HG03039 (cell line): Measurements from ENCODE around the gene CCSER1.
"Not testable (repeated sequence)": the region's sequence is repeated elsewhere in the genome, so short reads cannot be mapped to it uniquely, and the experiment has no call there.

Experiments used
- ATAC-seq: cut with Tn5 transposase; IDR thresholded peaks from one replicate; pipeline ENCODE4 v1.9.1; 2021; ENCODE audit warnings: mild to moderate bottlenecking, moderate library complexity; ENCODE audit not compliant: unreplicated experiment

CCSER1 gene

GRCh38 chr4:90281541-90282355, 154.6 kb downstream of the CCSER1 start:
- ATAC-seq, result no peak

DNA sequence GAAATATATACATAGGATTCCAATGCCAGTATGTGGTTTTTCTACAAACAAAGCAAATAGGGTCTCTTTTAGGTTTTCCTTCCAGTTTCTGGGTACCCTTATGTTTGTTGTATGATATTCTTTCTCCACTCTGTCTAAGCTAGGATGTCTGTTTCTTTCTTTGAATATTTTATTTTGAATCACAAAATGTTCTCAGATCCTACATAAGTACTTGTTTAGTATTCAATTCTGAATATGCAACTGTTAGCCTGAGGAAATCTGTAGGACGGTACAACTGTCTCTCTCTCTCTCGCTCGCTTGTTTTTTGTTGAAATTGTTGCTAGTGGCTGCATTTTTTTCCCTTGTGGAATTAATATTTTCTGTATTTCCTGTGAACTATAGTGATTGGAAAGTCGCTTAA, 163.2 kb downstream of the CCSER1 start:
- no peak for ATAC-seq

DNA sequence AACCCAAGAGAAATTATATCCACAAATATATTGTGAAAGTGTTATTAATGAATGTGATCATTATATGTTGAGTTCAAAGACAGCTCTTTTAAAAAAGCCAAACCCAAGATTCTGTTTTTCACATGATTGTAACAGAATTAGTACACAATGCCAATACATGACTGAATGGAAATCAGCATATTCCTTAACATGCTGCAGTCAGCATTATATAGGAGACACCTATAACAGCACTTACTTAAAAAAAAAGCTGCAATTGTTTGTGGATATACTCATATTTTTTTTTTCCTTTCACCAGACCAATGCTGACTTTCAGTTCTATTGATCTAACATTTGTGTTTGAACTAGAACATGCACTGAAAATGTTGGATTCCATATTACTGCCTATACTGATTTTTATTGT, 165.2 kb downstream of the CCSER1 start:
- ATAC-seq, result no peak

DNA sequence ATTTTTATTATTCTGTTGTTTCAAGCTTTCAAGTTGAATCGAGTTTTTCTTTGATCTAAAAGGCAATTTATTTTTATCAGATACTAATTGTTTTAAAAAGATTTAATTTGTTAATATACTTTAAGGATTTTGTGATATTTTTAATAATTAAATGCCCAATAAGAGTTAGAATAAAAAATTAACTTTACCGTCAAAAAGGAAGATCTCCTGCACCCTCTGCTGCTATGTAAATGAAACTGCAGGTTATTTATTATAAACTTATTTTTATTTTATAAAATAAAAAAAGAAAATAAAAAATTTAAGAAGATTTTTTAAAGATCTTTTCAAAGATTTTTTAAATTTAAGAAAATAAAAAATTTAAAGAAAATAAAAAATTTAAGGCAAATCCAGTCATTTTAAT, 166.1 kb downstream of the CCSER1 start:
- ATAC-seq, result no peak

DNA sequence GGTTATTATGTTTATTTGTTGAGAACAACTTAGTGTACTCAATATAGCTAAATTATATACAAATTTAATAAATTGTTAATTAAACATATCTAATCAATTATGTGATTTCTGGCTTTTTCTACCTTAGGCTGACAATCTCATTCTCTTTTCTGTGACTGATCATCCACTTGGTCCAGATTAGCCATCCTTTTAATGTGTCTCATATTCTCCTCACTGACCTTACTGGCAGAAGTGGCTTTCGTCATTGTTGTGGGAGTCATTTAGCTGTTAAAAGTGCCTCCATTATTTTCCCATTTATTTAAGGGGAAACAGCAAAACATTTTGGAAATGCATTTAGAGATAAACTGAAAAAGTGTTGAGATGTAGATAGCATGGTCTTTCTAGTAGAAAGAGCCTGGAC, 172.2 kb downstream of the CCSER1 start:
- ATAC-seq, result no peak

DNA sequence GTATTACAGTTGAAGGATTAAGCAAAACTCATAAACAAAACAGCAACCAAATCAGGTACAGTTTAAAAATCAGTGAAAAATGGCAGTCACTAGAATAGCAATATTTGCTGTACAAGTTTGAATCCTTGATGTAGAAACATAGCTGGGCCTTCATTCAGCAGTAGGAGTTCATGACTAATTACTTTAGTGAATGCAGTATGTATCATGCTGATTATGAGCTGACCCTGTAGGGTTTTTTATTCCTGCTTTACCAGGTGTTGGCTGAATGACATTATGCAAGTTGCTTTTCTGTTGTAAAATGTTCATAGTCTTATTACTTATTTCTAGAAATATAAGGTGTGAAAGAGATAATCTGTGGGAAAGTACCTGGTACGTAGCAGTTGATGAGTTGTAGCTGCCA, 179.6 kb downstream of the CCSER1 start:
- ATAC-seq, result no peak

GRCh38 chr4:90317140-90317539, 189.9 kb downstream of the CCSER1 start:
- ATAC-seq, result not testable (repeated sequence)

DNA sequence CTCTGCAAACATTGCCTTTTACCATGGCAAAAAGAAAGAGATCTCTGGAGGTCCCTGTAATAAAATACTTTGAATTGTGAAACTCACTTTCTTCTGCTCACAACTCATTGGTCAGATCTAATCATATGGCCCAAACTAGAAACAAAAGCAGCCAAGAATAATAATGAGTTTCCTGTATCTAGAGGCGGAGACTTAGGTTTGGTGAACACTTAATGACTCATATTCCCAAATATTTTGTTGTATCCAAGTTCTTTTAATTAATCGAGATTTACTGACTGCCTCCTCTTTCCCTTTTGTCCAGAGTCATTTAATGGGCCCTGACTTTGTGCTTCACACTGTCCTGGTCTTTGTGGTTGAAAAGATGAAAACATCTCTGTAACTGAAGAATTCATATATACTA, 190.6 kb downstream of the CCSER1 start:
- ATAC-seq, result no peak

DNA sequence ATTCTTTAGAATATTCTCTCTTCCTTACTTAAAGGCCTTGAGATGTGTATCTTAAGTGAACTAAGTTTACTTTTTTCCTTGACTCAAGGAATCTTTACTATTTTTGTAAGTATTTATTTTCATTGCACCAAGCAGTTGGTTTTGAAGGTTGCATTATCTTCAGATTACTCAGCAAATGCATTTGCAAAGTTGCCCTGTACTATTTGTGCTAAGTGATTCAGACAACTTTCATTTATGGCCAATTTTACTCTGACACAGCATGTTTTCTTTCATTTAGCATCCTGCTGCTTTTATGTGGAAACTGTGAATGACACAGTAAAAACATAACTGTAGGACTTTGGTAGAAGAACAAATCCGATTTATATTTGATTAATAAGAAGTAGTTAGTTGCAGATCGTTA, 191.0 kb downstream of the CCSER1 start:
- ATAC-seq, result no peak

- ATAC-seq, result no peak
Observed at GRCh38 chr4:90328558-90328957, 201.4 kb downstream of the CCSER1 start.

DNA sequence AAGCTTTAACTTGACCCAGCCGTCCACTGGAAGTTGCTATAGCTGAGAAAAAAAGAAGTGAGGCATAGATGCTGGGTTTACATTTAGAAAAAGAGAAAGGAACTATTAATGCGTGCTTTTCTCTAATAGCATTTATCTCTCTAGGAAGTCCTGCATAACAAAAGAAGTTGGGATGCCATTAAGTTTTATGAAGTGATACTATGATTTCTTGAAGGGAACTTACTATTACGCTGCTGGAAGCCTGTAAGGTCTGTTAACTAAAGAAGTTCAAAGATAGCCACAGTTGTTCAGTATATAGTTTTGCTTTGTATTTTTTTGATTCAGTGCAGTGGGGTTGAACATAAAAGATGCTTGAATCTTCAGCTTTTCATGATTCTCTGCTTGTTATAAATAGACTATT, 203.4 kb downstream of the CCSER1 start:
- no peak for ATAC-seq

- no peak for ATAC-seq
Observed at GRCh38 chr4:90345549-90346215, 218.5 kb downstream of the CCSER1 start.

DNA sequence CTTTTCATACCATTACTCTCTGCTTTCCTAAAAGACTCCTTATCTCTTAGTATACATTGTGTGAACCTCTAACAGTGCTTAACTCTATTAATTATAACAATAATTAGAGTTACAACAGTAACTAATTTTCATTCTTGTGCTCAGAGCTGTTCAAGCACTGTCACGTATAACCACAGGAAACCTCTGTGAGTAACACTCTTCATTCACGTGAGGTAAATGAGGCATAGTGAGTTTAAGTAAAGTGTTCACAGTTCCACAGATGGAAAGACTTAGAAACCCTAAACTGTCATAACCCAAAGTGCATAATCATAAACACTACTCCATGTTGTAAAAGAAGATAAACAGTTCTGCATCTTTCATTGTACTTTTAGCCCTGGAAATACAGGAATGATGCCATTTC, 222.4 kb downstream of the CCSER1 start:
- no peak for ATAC-seq

DNA sequence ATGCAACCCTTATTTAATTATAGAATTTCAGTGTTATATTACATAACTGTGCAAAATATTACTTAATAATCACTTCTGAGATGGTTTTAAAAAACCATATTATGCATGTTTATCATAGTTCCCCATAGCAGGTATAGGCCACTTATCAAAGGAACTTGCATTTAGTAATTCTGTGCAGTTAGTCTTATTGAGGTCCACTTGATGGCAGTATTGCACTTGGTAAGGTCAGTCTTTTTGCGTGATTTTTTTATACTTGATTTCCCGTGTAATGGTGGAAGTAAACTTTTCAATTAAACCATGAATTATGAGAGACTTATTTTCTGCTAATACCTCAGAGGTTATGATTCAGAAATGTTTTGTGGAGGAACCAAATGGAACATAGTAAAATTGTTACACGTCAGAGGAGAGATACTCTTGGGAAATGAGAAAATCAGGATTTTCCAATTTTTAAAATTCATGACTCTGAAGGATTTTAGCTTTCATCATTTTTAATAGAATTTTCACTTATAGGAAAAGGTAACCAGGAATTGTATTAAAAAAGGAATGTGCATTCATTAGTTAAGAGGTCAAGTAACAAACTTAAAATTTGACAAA, 230.0 kb downstream of the CCSER1 start:
- no peak for ATAC-seq

DNA sequence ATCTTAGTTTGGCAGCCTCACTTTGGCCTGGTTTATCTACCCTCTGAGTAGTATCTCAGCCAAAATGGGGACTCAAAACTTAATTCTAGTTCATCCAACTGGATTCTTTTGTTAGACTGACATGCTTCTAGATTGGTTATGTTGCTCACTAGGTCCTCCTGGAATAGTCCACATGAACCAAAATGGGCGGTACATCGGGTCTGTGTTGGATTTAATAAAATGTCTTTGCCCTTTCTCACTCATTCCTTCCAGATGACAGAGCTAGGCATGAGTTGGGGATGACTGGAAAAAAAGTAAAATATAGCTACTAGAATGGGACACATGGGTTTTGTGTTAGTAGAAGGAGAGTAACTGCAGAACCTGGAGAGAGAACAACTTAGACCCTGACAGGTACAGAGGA, 247.9 kb downstream of the CCSER1 start:
- no peak for ATAC-seq

DNA sequence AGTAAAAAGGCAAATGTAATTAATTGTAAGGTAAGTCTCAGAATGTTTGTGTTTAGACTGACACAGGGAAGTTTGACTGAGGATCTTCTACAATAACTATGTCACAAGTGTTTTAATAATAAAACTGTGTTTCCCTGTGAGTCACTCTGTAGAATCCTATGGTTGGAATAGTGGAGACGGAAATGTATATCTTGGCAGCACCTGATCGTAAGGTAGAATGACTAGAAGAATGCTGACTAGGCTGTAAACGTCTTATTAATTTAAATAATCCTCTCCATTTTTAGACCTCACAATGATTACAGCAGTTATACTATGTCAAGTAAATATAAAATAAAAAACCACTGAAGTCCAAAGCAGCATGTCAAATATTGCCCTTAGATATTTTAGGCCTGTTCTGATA, 266.0 kb downstream of the CCSER1 start:
- ATAC-seq, result no peak

DNA sequence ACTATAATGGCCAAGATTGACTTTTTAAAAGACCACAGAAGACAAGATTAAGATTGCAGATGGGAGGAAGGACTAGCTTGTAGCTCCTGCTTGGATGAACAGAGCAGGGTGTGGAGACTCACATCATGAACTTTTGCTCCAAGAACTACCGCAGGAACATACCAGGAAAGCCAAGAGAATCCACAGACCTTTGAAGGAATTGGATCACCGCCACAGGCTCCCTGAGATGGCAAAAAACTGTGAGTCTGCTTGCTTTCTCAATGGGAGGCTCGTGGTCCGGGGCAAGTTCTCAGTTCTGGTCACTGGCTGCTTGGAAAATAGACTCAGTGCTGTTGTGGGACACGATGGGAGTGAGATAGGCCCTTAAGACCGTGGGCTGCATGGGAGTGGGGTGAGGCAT, 276.6 kb downstream of the CCSER1 start:
- no peak for ATAC-seq

DNA sequence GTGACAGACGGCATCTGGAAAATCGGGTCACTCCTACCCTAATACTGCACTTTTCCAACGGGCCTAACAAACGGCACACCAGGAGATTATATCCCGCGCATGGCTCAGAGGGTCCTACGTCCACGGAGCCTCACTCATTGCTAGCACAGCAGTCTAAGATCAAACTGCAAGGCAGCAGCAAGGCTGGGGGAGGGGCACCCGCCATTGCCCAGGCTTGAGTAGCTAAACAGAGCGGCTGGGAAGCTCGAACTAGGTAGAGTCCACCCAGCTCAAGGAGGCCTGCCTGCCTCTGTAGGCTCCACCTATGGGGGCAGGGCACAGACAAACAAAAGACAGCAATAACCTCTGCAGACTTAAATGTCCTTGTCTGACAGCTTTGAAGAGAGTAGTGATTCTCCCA, 280.7 kb downstream of the CCSER1 start:
- ATAC-seq, result not testable (repeated sequence)

GRCh38 chr4:90412786-90413185, 285.6 kb downstream of the CCSER1 start:
- ATAC-seq, result not testable (repeated sequence)

DNA sequence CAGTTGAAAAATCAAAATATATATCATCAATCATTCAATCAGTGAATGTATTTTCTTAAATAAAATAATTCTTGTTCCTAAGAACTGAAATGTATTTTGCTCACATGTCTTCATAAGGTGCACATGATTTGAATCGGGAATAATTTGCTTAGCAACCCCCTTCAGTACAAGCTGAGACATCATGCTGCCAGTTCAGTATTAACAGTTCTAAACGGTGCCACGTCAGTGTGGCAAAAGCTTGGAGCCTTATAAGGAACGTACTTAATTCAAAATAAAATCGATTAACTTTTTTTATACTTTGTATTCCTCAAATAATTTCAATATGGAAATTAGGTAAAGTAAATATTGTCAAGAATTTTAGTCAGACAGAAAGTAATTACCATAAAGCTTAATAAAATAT, 287.9 kb downstream of the CCSER1 start:
- no peak for ATAC-seq

DNA sequence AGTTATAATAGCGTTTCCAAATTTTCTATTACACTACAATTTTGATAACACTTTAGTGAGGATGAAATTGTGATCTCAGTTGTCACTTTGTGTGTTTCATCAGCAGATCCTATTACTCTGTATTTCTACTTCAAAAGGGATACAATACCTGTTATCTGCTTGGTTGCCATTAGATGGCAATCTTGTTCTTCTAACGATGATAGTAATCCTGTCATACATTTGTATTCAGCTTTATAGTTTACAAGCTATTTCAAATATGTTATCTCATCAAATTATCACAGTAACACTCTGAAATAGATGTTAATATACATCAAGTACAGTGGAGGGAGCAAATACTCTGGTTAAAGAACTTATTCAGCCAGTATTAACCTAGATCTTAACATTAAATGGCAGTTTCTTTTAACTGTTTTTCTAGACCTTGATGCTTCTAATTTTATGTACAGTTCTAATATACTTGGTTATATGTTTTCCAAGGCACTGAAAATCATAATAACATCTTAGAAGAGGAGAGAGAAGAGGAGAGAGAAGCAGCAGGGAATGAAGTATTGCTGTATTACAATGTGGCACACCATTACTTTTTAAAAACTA, 292.0 kb downstream of the CCSER1 start:
- peak; percentile 87 for ATAC-seq

DNA sequence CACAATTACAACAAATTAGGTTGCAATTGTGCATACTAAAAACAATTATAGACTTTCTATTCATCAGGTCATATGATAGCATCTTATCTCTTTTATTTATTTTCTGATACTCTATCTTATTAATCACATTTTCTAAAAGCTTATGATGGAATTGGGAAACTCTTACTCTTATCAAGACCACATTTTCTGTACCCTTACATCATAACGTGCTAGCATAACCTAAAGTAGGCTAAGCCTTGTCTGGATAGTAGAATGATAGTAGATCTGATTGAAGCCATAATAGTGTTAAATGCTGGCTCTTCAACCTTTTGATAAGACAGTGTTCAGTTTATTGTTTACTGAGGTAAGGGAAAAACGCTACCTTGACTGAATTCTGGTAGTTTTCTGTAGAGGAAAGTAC, 294.0 kb downstream of the CCSER1 start:
- no peak for ATAC-seq
